ENCODE measurements around the gene EPHB6. TPM values are rescaled to one million over a fixed set of nuclear protein-coding genes. Genes with fewer than 3 reads are reported as not detected.

EPHB6 gene
- total RNA-seq, 1 donor from 2014 or later, result 4.4 TPM

- Histone ChIP-seq H3K4me3 (no peak overlapping the region), H3K36me3 (no peaks in the 10 kb centered on the region), H3K9me3 (replicated peaks) (no peaks in the 10 kb centered on the region), H3K4me1 (no peaks in the 10 kb centered on the region), H3K27me3 (ENCODE audit: low read depth) (peaks cover 44% of the 10 kb centered on the region), H3K27ac (replicated peaks) (no peak overlapping the region)
- intact Hi-C loops (cut with micrococcal nuclease), result no loop called here
- no peak for TF ChIP-seq CTCF (IDR thresholded peaks at IDR 0.05; ENCODE audit: borderline replicate concordance)
- no peak for DNase-seq
Observed at GRCh38 chr7:142874837-142875236, 20.0 kb downstream of the EPHB6 start.

DNA sequence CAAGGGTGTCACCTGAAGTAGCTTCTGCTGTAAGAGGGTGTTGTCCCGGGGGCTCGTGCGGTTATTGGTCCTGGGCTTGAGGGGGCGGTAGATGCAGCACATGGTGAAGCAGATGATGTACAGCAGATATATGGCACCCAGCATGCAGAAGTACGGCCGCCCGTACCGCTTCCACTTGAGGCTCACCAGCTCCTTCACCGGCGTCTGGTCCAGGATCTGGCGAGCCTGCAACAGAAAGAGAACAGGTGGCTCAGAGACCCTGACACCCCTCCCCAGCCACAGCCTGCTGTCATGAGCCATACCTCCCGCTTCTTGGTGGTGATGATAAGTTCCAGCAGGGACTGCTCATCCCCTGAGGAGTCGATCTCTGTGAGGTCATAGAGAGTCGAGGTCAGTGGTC is 20.6 kb downstream of the EPHB6 start:
- intact Hi-C loops (cut with micrococcal nuclease), result no loop called here

DNA sequence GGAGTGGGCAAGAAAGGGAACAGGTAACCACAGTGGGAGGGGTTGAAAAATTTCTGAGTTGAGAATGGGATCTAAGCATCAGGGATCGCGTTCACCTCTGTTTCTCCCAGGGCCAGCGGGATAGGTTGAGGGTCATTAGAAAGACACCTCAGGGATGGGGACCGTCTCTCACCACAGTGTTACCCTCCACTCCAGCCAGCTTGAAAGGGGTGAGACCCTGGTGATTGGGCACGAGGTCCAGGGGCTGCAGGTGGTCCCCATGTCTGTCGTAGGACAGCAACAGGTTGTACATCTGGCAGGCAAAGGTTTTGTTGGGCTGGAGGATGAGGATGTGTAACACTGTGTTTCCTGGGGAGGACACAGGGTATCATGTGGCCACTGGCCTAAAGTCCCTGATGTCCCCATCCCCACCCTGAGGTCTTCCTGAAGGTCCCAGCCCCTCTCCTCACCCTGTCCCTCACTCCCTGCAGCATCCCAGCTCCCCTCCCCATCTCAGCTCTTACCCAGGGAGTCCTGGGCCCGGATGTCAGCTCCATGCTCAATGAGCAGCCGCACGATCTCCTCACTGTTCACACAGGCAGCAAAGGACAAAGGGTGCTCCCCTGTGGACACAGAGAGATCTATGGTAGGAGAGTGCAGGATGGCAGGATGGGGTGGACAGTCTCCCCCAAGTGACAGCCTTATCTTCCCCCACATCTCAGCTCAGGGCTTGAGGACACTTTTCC is 21.5 kb downstream of the EPHB6 start:
- no peaks in the 10 kb centered on the region for H3K36me3 ChIP-seq
- no peak overlapping the region for H3K4me3 ChIP-seq
- intact Hi-C loops (cut with micrococcal nuclease), result no loop called here
- TF ChIP-seq CTCF (IDR thresholded peaks at IDR 0.05; ENCODE audit: borderline replicate concordance), result no peak
- H3K9me3 ChIP-seq (replicated peaks), result no peaks in the 10 kb centered on the region
- no peak for DNase-seq
- H3K27me3 ChIP-seq (ENCODE audit: low read depth), result peaks cover 60% of the 10 kb centered on the region
- H3K27ac ChIP-seq (replicated peaks), result no peak overlapping the region
- no peaks in the 10 kb centered on the region for H3K4me1 ChIP-seq

More for the DNA sequence above, 20.6 kb downstream of the EPHB6 start:
- Histone ChIP-seq H3K27ac (replicated peaks) (no peak overlapping the region), H3K27me3 (ENCODE audit: low read depth) (peaks cover 50% of the 10 kb centered on the region), H3K4me1 (no peaks in the 10 kb centered on the region), H3K36me3 (no peaks in the 10 kb centered on the region), H3K9me3 (replicated peaks) (no peaks in the 10 kb centered on the region), H3K4me3 (no peak overlapping the region)
- TF ChIP-seq CTCF (IDR thresholded peaks at IDR 0.05; ENCODE audit: borderline replicate concordance), result no peak
- no peak for DNase-seq

DNA sequence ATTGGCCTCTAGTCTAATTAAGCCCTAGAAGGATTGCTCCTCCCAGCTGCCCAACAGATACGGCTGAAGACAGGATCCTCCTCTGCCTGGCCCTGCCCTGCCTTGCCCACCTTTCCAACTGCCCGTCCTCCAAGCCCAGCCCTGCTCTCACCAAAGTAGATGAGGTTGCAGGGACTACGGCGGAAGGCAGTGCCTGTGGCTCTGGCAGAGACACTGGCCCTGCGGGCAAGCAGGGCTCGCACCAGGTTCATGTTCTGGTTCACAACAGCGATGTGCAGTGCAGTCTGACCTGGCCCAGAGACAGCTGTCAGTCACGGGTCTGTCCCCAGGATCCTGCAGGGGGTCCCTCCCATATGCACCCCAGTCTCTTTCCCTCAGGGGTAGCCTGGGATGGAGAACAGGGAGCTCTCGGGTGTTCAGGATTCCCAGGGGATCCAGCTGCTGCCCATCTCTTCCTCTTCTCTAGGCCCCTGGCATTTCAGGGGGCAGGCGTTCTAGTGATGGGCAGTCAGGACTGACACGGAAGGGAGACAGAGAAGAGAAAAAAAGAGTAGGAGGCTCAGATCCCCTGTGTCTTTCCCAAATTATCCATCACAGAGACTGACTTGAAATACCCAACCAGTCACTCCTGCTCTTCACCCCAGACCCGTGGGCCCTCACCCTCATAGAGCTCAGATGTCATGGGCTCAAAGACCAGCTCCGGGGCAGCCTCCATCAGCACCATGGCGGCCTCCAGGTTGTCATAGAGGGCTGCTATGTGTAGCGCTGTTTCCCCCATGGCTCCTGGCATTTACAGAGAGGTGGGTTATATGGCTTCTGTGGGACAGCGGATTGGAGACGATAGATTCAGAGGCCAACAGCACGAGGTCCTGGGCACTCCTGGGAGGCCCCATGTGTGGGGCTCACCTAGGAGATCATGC is 22.4 kb downstream of the EPHB6 start:
- H3K4me1 ChIP-seq, result no peaks in the 10 kb centered on the region
- no peak for TF ChIP-seq CTCF (IDR thresholded peaks at IDR 0.05; ENCODE audit: borderline replicate concordance)
- intact Hi-C loops (cut with micrococcal nuclease), result no loop called here
- H3K27ac ChIP-seq (replicated peaks), result no peak overlapping the region
- DNase-seq, result no peak
- H3K9me3 ChIP-seq (replicated peaks), result no peaks in the 10 kb centered on the region
- H3K27me3 ChIP-seq (ENCODE audit: low read depth), result peaks cover 68% of the 10 kb centered on the region
- no peaks in the 10 kb centered on the region for H3K36me3 ChIP-seq
- H3K4me3 ChIP-seq, result no peak overlapping the region

DNA sequence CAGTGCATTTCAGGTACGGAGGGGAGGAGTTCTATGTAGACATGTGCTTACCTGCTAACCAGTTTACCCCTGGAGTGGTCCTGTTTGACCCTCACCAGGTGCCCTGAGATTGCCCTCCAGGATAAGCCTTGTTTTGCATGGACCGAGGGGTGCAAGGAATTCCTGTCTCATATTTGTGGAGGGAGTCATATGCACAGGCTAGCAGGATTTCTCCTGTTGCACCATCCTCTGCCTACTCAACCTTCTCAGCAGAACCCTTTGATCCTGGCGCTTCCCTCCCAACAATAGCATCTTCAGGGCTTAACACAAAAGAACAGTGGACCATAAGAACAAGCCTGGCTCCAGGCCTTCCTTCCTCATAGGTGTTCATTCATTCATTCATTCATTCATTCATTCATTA is 23.4 kb downstream of the EPHB6 start:
- Histone ChIP-seq H3K36me3 (no peaks in the 10 kb centered on the region), H3K27ac (replicated peaks) (no peak overlapping the region), H3K9me3 (replicated peaks) (no peaks in the 10 kb centered on the region), H3K4me3 (no peak overlapping the region), H3K27me3 (ENCODE audit: low read depth) (peaks cover 78% of the 10 kb centered on the region), H3K4me1 (no peaks in the 10 kb centered on the region)
- no peak for DNase-seq
- TF ChIP-seq CTCF (IDR thresholded peaks at IDR 0.05; ENCODE audit: borderline replicate concordance), result no peak
- intact Hi-C loops (cut with micrococcal nuclease), result no loop called here

Measured in left ventricle myocardium inferior (tissue), 1 donor.